Ishikawa (cell line): ENCODE data around the gene JARID2.

ENCODE experiments used
- CEBPB ChIP-seq: IDR thresholded peaks from 2 replicates; pipeline ENCODE4 v1.6.1; 2012
- EP300 ChIP-seq: IDR thresholded peaks from 2 replicates; pipeline ENCODE4 v1.6.1; 2012; ENCODE audit warnings: borderline replicate concordance
- FOXM1 ChIP-seq: IDR thresholded peaks from 2 replicates; pipeline ENCODE4 v1.6.1; 2012; ENCODE audit warnings: low read depth, borderline replicate concordance
- RAD21 ChIP-seq: IDR thresholded peaks from 2 replicates; pipeline ENCODE4 v1.6.1; 2012; ENCODE audit warnings: low read depth
- TAF1 ChIP-seq: IDR thresholded peaks from 2 replicates; pipeline ENCODE4 v1.6.1; 2012; ENCODE audit warnings: low read depth, mild to moderate bottlenecking
- TEAD4 ChIP-seq: IDR thresholded peaks from 2 replicates; pipeline ENCODE4 v1.6.1; 2012
- YY1 ChIP-seq: IDR thresholded peaks from 2 replicates; pipeline ENCODE4 v1.6.1; 2012; ENCODE audit warnings: low read depth
- TF ChIP-seq, protein P1 (sequence below): IDR thresholded peaks from 2 replicates; pipeline ENCODE4 v1.6.1; 2012; ENCODE audit warnings: low read depth, mild to moderate bottlenecking

GRCh38 chr6:15506066-15506465, 260.2 kb downstream of the JARID2 start:
- TF ChIP-seq TEAD4 (no peak), TAF1 (no peak), RAD21 (no peak), YY1 (no peak), FOXM1 (no peak), EP300 (no peak), CEBPB (no peak)
- TF ChIP-seq, protein P1, sequence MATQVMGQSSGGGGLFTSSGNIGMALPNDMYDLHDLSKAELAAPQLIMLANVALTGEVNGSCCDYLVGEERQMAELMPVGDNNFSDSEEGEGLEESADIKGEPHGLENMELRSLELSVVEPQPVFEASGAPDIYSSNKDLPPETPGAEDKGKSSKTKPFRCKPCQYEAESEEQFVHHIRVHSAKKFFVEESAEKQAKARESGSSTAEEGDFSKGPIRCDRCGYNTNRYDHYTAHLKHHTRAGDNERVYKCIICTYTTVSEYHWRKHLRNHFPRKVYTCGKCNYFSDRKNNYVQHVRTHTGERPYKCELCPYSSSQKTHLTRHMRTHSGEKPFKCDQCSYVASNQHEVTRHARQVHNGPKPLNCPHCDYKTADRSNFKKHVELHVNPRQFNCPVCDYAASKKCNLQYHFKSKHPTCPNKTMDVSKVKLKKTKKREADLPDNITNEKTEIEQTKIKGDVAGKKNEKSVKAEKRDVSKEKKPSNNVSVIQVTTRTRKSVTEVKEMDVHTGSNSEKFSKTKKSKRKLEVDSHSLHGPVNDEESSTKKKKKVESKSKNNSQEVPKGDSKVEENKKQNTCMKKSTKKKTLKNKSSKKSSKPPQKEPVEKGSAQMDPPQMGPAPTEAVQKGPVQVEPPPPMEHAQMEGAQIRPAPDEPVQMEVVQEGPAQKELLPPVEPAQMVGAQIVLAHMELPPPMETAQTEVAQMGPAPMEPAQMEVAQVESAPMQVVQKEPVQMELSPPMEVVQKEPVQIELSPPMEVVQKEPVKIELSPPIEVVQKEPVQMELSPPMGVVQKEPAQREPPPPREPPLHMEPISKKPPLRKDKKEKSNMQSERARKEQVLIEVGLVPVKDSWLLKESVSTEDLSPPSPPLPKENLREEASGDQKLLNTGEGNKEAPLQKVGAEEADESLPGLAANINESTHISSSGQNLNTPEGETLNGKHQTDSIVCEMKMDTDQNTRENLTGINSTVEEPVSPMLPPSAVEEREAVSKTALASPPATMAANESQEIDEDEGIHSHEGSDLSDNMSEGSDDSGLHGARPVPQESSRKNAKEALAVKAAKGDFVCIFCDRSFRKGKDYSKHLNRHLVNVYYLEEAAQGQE = no peak
